GM18907 (cell line): Measurements from ENCODE around the gene EIF2AK2.
"Not testable (repeated sequence)": the region's sequence is repeated elsewhere in the genome, so short reads cannot be mapped to it uniquely, and the experiment has no call there.

Source experiments
- ATAC-seq: cut with Tn5 transposase; IDR thresholded peaks from one replicate; pipeline ENCODE4 v1.9.1; 2021; ENCODE audit warnings: mild to moderate bottlenecking, moderate library complexity; ENCODE audit not compliant: unreplicated experiment

Gene EIF2AK2

GRCh38 chr2:37156857-37157714 is at the start of gene EIF2AK2:
EIF2AK2 (minus strand) TSS chr2:37156980; CDS start chr2:37147806, 9,174 bp downstream.
- peak; percentile 89 for ATAC-seq

GRCh38 chr2:37205689-37206341 is 49.0 kb upstream of the EIF2AK2 start:
- ATAC-seq, result no peak

GRCh38 chr2:37205071-37205661 is 48.4 kb upstream of the EIF2AK2 start:
- not testable (repeated sequence) for ATAC-seq

- no peak for ATAC-seq
Measured at GRCh38 chr2:37203708-37204107, 46.9 kb upstream of the EIF2AK2 start.

GRCh38 chr2:37201766-37202165 is 45.0 kb upstream of the EIF2AK2 start:
- ATAC-seq, result no peak

- no peak for ATAC-seq
Measured at GRCh38 chr2:37201208-37201607, 44.4 kb upstream of the EIF2AK2 start.

GRCh38 chr2:37198681-37199065 is 41.9 kb upstream of the EIF2AK2 start:
- no peak for ATAC-seq

GRCh38 chr2:37196320-37197195 is 39.8 kb upstream of the EIF2AK2 start, which contains the start of gene CEBPZOS:
CEBPZOS (plus strand) TSS chr2:37196496; CDS start chr2:37199705, 3,209 bp downstream.
- peak; percentile 75 for ATAC-seq

- not testable (repeated sequence) for ATAC-seq
Measured at GRCh38 chr2:37195862-37196319, 39.1 kb upstream of the EIF2AK2 start.

GRCh38 chr2:37192551-37192950 is 35.8 kb upstream of the EIF2AK2 start:
- no peak for ATAC-seq

- ATAC-seq, result no peak
Measured at GRCh38 chr2:37191747-37192146, 35.0 kb upstream of the EIF2AK2 start.

GRCh38 chr2:37191253-37191652 is 34.5 kb upstream of the EIF2AK2 start:
- ATAC-seq, result no peak

- no peak for ATAC-seq
Measured at GRCh38 chr2:37190290-37190689, 33.5 kb upstream of the EIF2AK2 start.

GRCh38 chr2:37189452-37190153 is 32.8 kb upstream of the EIF2AK2 start:
- ATAC-seq, result no peak

- no peak for ATAC-seq
Measured at GRCh38 chr2:37188570-37188969, 31.8 kb upstream of the EIF2AK2 start, which contains the start of gene SULT6B1. SULT6B1 (minus strand) TSS chr2:37188670; CDS start chr2:37188640, 30 bp downstream.

GRCh38 chr2:37181726-37182684 is 25.2 kb upstream of the EIF2AK2 start:
- ATAC-seq, result no peak

GRCh38 chr2:37180640-37181039 is 23.9 kb upstream of the EIF2AK2 start:
- ATAC-seq, result no peak

- no peak for ATAC-seq
Measured at GRCh38 chr2:37180006-37180639, 23.3 kb upstream of the EIF2AK2 start.
